ENCODE measurements around the gene WFIKKN2.

GRCh38 chr17:50843150-50843905 is 7.9 kb downstream of the WFIKKN2 start:
- TF ChIP-seq CTCF (IDR thresholded peaks at IDR 0.05) (no peak), POLR2A (IDR thresholded peaks at IDR 0.05) (no peak)
